GM12891 (cell line): ENCODE measurements around the gene PDGFRB.

ENCODE experiments used
- POLR2A ChIP-seq: IDR thresholded peaks from 2 replicates; pipeline ENCODE4 v1.6.1; 2011; ENCODE audit warnings: low read depth, low read length, control low read depth
- POLR2AphosphoS5 ChIP-seq: IDR thresholded peaks from 2 replicates; pipeline ENCODE4 v1.6.1; 2011; ENCODE audit warnings: low read depth, low read length, control low read depth
- SPI1 ChIP-seq: IDR thresholded peaks from 2 replicates; pipeline ENCODE4 v1.6.1; 2011; ENCODE audit warnings: low read depth, low read length, control low read depth
- TAF1 ChIP-seq: IDR thresholded peaks from 2 replicates; pipeline ENCODE4 v1.6.1; 2011; ENCODE audit warnings: low read depth, low read length, control low read depth

DNA sequence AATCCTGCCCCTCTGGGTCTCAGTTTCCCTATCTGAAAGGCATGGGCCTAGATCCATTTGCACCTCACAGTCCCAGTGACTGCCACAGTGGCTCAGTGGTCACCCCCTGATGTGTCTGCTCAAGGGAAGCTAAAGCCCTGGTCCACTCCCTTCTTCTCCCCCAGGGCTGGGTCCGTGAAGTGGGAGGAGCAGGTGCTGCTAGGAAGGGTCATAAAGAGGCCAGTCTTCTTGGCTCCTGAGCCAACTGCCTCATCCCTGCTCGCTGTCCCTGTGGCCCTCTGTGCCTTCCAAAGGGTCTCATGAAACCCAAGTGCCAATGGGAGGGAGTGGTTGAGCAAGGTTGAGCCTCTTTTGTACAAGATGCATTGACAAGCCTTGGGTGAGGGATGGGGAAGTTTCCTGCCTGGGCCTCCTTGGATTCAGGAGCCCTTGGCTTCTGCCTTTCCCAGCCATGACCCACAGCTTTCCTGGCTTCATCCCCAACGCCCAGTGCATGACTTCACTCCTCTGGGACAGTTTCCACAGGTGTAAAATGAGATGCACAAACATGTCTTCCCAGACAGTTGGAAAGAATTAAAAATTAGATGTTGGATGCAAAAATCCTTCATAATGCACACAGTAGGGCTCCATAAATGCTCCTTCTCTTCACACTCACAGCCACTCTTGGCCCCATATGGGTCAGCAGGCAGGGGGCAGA lies 32.6 kb upstream of the PDGFRB start:
- TF ChIP-seq POLR2A (no peak), POLR2AphosphoS5 (no peak), TAF1 (no peak), SPI1 (no peak)
